GM19395 (cell line): Measurements from ENCODE around the gene DUOXA2.
"Not testable (repeated sequence)": the region's sequence is repeated elsewhere in the genome, so short reads cannot be mapped to it uniquely, and the experiment has no call there.

ENCODE experiments used
- ATAC-seq: cut with Tn5 transposase; IDR thresholded peaks from one replicate; pipeline ENCODE4 v1.9.1; 2021; ENCODE audit warnings: mild to moderate bottlenecking, moderate library complexity; ENCODE audit not compliant: unreplicated experiment

Gene DUOXA2

DNA sequence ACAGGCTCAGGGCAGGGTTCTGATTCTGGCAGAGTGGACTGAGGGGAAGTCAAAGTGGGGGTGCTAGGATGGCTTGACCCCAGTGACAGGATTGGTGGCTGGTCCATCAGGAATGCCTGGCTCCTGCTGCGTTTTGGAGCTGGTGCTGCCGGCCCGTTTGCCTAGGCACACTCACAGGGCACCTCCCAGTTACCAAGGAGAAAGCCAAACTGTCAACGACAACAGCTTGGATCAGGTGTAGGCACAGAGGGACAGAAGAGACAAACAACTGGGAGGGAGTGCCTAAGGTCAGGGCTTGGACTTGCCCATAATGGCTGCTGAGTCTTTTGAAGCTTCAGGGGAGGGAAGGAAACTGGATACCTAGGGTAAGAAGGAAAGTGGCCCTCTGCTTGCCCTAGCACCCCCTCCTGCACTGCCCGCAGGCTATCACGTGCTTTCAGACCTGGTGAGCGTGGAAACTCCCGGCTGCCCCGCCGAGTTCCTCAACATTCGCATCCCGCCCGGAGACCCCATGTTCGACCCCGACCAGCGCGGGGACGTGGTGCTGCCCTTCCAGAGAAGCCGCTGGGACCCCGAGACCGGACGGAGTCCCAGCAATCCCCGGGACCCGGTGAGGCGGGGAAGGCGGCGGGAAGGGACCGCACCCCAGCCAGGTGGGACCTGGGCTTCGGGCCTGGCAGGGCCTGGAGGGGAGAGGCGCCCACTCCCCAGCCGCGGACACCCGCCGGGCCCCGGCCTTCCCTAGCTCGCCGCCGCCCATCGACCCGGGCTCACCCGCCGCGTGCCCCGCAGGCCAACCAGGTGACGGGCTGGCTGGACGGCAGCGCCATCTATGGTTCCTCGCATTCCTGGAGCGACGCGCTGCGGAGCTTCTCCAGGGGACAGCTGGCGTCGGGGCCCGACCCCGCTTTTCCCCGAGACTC is 20.8 kb downstream of the DUOXA2 start:
- ATAC-seq = no peak

DNA sequence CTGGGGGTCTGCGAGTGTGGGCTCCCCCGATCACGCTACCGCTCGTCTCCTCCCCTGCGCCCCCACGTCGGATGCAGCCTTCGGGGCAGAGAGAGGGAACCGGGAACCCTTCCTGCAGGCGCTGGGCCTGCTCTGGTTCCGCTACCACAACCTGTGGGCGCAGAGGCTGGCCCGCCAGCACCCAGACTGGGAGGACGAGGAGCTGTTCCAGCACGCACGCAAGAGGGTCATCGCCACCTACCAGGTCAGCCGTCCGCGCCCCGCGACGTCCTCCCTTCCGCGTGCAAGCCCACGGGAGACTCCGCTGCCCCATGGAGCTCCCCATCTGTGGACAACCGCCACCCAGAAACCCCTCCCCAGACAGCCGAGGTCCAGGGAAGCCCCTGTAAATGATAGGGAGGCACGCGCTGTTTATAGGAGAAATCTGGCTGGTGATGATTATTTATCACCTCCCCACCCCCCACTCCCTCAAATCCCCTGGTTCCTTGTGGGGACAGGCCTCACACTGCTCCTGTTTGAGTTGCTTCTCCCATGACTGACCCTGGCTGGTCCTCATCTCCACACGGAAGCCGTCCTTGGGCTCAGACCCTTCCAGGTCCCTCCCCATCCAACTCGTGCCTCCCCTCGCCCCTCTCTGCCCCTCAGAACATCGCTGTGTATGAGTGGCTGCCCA is 21.7 kb downstream of the DUOXA2 start:
- ATAC-seq = not testable (repeated sequence)

DNA sequence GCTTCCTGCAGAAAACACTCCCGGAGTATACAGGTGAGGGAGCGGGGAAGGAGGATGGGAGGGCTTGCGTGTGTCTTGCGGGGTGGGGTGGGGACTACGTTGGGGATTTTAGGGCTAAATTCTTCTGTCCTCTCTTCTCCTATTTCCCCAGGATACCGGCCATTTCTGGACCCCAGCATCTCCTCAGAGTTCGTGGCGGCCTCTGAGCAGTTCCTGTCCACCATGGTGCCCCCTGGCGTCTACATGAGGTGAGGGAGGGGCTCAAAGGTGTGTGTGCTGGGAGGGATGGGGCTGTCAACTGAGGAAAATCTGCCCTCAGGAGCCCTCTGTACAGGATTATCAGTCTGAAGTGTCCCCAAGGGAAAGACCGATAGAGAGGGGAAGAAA is 22.2 kb downstream of the DUOXA2 start:
- no peak for ATAC-seq

DNA sequence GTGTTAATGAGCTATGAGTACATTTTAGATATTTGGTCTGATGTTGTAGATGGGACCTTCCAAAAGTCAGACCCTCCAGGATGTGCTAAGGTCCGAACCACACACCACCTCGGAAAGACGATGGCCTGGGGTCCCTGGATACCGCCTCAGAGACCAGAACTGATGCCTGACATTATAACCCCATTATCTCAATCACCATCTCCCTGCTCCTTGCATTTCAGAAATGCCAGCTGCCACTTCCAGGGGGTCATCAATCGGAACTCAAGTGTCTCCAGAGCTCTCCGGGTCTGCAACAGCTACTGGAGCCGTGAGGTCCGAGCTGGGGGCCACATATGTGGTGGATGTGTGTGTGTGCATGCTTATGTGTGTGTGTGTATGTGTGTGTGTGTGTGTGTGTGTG is 23.6 kb downstream of the DUOXA2 start:
- no peak for ATAC-seq

DNA sequence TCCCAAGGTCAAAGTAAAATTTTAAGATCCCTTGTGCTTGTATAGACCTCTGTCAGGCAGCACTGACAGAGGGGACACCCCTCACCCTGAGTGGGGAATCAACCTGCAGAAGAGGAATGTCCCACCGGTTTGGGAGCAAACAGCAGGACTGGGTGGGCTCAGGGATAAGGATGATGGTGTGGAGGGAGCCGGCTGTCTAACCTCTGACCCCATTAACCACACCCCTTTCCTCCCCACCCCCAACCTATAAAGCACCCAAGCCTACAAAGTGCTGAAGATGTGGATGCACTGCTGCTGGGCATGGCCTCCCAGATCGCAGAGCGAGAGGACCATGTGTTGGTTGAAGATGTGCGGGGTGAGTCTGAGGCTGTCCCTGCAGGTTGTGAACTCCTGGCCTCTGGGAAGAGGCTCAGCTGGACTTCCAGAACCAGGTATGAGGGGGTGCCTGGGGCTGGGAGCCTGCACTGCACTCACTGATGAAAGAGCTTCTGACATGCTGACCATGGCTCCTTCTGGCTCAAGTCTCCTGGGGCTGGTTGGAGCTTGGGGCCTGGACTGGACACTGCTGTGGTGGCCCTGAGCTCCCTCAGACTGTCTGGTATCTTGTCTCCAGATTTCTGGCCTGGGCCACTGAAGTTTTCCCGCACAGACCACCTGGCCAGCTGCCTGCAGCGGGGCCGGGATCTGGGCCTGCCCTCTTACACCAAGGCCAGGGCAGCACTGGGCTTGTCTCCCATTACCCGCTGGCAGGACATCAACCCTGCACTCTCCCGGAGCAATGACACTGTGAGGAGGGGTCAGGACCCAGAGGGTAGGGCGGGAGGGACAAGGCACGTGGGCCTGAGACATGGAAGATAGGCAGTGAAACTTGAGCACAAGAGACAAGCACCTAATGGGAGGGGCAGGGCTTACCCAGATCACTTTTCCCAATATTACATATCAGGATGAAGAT is 25.0 kb downstream of the DUOXA2 start:
- ATAC-seq = no peak

DNA sequence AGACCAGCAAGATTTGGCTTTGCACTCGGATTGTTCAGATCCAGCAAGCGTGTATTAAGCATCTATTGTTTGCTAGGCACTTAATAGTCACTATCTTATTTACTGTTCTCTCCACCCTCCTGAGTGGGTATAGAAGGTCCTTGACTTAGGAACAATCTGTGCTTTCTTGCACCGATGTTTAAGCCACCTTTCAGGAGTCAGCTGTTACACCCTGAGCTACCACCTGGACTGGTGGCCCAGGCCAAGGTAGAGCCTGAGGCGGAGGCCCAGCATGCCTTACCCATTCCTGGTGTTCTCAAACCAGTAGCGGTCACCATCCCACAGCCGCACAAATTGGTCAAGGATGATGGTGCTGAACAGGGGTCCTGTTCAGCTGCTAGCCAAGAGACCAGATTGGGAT is 25.6 kb downstream of the DUOXA2 start:
- no peak for ATAC-seq

DNA sequence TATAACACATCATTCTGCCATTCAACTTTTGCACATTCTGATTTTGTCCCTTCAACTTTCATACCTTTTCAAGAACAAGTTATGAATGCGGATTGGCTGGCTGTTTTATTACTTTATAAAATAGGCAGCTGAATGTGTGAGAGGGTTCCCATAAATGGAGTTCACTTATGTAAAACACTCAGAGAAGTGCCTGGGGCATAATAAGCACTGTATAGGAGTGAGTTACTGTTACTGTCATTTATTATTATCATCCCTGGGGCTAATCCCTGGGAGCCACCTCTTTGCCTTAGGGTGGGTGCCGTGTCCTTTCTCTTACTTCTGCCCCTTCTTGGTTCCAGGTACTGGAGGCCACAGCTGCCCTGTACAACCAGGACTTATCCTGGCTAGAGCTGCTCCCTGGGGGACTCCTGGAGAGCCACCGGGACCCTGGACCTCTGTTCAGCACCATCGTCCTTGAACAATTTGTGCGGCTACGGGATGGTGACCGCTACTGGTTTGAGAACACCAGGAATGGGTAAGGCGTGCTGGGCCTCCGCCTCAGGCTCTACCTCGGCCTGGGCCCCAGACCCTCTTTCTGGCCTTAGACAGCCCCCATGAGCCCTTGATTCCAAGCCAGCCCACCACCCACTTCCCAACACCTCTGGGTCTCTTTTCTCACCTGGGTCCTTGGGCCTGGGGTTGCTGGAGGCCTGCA is 26.6 kb downstream of the DUOXA2 start:
- no peak for ATAC-seq

DNA sequence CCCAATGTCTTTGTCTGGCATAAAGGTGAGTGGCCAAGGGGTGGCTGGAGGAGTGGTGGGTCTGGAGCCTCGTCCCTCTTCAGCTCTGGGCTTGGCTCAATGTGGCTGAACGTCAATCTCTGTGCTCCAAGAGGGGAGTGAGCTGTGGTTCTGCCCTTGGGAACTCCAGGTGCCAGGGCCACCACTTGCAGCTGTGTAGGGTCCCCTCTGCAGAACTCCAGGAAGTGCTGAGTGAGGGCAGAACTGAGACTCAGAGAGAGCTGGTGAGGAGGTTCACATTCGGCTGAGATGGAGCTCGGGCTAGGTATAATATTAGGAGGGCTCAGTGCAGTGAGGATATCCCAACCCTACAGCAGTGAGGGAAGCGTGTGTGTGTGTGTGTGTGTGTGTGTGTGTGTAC is 27.3 kb downstream of the DUOXA2 start:
- no peak for ATAC-seq

DNA sequence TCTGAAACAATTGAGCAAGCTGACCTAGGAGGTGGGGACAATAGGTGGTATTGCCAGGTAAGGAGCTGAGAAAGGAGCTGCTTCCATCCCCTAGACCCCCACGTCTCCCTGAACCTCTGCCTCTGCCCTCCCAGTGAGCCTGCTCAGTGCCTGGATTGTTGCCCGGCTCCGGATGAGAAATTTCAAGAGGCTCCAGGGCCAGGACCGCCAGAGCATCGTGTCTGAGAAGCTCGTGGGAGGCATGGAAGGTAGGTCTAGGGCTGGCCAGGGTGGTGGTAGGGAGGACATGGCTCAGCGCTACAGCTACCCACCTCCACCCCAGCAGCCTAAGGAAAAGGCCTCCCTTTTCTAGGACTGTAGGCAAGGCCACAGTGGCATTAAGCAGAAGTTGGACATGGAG is 28.9 kb downstream of the DUOXA2 start:
- no peak for ATAC-seq

DNA sequence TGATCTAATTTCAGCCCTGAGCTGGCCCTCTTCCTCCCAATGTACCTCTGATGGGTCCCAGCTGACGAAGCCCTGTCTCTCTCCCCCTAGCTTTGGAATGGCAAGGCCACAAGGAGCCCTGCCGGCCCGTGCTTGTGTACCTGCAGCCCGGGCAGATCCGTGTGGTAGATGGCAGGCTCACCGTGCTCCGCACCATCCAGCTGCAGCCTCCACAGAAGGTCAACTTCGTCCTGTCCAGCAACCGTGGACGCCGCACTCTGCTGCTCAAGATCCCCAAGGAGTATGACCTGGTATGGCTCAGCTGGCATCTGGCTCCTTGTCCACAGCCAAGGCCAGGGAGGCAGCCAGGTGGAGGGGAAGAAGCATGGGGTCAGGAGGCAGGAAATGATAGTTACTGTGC is 29.8 kb downstream of the DUOXA2 start:
- ATAC-seq = no peak

DNA sequence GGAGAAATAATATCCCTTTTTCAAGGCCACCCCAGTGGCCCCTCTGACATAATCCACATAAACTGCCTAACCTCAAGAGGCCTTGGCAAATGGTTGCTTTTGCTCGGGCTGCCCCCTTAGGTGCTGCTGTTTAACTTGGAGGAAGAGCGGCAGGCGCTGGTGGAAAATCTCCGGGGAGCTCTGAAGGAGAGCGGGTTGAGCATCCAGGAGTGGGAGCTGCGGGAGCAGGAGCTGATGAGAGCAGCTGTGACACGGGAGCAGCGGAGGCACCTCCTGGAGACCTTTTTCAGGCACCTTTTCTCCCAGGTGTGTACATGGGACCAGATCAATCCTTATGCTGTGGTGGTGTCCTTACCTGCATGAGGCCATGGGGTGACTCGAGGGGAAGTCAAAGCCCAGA is 30.6 kb downstream of the DUOXA2 start:
- ATAC-seq = no peak

DNA sequence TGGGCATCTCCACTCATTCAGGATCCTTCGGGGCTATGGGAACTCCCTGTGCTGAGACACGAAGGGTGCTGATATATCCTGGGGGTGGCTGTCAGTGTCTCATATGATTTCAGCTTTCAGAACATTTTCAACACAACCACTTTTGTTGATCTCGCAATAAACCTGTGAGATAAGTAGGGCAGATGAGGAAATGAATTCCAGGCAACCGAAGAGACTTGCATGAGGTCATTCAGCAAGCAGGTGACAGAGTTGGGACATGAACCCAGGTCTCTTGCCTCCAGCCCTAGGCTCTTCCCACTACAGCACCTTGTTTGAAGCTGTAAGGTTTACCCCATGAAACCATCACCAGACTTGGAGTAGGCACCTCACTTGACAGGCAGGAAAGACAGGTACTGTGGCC is 32.3 kb downstream of the DUOXA2 start:
- no peak for ATAC-seq

DNA sequence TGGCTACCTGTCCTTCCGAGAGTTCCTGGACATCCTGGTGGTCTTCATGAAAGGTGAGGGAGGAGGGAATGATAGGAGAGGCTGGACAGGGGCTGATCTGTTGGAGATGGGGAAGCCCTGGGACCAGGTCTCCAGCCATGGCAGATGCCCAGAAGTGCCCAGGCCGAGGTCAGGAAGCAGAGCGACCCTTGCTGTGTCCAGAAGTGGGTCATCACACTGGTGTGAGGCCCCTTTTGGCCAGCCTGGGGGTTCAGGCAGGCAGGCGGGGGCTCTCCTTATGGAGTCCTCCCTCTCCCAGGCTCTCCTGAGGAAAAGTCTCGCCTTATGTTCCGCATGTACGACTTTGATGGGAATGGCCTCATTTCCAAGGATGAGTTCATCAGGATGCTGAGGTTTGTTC is 33.5 kb downstream of the DUOXA2 start:
- no peak for ATAC-seq

DNA sequence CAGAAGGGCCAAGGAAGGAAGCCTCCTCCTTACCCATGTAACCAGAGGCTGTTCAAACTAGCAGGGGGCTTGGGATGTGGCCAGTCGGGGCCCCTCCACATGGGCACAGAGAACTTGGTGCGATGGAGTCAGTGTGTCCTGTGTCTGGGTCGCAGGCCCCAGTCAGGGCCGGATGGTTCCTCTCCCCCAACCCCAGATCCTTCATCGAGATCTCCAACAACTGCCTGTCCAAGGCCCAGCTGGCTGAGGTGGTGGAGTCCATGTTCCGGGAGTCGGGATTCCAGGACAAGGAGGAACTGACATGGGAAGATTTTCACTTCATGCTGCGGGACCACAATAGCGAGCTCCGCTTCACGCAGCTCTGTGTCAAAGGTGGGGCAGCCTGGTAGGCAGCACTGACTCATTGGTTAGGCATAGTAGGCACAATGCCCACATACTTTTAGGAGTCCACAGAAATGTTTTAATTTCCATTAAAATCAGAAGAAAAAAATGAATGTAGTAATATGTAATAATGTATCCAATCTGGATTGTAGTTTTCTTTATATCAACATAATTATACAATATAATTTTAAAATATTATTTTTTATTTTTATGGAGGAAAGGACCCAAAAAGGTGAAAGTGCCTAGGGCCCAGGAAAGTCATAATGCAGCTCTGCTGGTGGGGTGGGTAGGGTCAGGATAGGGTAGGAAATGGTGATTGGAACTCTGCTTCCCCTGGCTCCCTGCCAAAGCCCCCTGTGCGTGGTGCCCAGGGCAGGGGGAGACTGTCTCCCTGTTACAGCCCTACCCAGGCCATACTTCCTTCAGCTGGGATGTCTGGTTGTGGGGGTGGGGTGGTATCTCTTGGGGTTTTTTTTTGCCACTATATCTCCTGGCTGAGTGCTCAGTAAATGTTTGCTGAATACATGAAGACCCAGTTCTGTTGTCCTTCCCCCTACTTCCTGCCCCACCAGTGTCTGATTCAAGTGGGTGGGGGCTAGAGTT is 34.2 kb downstream of the DUOXA2 start:
- no peak for ATAC-seq

DNA sequence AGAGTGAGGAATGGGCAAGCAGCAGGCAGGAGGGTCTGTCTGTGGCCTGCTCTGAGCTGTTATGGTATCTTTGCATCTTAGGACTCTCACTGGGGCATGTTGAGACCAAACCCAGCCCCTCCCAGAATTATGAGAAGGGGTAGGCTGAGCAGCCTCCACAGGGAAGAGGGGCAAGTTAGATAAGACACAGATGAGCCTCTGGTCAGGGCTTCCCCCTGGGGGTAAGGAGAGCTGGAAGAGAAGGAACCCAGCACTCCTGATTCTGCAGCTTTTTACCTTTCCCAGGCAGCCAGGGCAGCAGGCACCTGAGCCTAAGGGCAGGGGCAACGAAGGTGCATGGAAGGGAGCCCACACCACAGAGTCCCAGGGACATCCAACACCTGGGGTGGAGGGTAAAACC is 34.9 kb downstream of the DUOXA2 start:
- ATAC-seq = no peak

DNA sequence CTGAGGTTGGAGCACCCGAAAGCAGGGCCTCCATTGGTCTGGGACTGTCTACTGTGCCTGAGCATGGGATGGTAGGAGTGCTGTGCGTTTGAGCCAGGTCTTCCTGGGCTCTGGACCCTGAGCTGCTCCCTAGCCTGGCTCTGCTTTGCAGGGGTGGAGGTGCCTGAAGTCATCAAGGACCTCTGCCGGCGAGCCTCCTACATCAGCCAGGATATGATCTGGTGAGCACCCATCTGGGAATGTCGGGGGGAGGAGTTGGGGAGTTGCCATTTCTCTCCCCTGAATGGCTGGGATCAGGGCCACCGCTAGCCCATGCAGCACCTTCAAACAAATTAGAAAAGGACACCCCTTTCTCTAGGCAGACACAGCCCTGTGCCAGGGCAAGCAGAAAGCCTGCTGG is 36.4 kb downstream of the DUOXA2 start:
- ATAC-seq = no peak

DNA sequence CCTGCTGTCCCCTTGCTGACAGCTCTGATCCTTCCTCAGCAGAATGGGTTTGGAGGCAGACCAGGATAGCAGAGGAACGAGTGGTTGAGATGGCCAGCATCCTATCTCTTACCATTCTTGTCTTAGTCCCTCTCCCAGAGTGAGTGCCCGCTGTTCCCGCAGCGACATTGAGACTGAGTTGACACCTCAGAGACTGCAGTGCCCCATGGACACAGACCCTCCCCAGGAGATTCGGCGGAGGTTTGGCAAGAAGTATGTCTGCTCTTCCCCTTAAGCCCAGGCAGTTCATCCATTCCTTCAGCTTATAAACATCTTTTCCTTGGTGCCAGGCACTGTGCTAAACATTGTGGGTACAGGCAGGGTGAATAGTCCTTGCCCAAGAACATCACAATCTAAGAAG is 36.9 kb downstream of the DUOXA2 start:
- ATAC-seq = no peak

DNA sequence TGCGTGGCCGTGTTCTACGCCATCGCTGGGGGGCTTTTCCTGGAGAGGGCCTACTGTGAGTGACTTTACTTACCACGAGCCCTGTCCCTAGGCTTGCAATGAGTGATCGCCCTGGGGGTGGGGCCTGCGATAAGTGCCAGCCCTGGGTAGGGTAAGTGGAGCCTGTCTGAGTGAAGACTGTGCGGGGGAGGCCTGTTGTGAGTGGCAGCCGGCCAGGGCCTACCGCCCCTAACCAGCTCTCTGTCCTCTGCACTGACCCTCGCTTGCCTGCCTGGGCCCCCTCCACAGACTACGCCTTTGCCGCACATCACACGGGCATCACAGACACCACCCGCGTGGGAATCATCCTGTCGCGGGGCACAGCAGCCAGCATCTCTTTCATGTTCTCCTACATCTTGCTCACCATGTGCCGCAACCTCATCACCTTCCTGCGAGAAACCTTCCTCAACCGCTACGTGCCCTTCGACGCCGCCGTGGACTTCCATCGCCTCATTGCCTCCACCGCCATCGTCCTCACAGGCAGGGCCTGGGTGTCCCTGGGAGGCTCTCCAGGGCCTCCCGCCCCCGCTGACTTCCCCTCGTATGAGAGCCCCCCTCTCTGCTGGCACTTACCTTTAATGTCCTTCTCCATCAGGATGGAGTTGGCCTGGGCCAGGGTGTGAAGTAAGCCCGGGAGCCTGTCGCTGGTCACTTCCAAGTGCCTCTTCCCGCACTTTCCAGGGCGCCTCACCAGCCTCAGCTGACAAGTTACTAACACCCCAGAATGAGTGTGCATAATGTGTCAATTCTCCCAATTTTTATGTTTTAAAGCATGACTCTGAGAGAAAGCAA is 38.1 kb downstream of the DUOXA2 start:
- no peak for ATAC-seq

DNA sequence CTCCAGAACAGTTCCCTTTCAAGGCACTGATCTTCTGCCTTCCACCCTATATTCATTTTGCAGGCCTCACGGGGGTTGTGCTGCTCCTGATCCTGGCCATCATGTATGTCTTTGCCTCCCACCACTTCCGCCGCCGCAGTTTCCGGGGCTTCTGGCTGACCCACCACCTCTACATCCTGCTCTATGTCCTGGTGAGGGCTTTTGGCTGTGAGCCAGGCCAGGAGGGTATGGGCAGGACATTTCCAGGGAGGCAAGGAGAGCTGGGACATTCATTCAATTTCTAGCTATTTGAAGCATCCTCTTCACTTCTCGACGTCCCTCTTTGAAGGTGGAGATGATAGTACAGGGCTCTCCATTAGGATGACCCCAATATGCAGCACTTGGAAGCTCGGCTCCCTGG is 41.6 kb downstream of the DUOXA2 start:
- ATAC-seq = no peak
